Hepatocyte (in vitro differentiated cells): ENCODE data around the gene COL19A1.

ENCODE experiments used
- EZH2 ChIP-seq: fragments of 200-600 bp; sonication (generic); IDR thresholded peaks from 2 replicates; pipeline ENCODE4 v1.6.1; 2016; ENCODE audit warnings: antibody characterized with exemption, mild to moderate bottlenecking, borderline replicate concordance
- EZH2phosphoT487 ChIP-seq: fragments of 200-600 bp; sonication (generic); IDR thresholded peaks from one replicate; pipeline ENCODE4 v1.6.1; 2018; ENCODE audit warnings: antibody characterized with exemption, mild to moderate bottlenecking, low read depth, moderate library complexity; ENCODE audit not compliant: unreplicated experiment, severe bottlenecking
- TF ChIP-seq, protein P1 (sequence below): fragments of 200-600 bp; sonication (generic); IDR thresholded peaks from 2 replicates; pipeline ENCODE4 v1.5.1; 2016; ENCODE audit warnings: antibody characterized with exemption, mild to moderate bottlenecking; ENCODE audit not compliant: poor library complexity

DNA sequence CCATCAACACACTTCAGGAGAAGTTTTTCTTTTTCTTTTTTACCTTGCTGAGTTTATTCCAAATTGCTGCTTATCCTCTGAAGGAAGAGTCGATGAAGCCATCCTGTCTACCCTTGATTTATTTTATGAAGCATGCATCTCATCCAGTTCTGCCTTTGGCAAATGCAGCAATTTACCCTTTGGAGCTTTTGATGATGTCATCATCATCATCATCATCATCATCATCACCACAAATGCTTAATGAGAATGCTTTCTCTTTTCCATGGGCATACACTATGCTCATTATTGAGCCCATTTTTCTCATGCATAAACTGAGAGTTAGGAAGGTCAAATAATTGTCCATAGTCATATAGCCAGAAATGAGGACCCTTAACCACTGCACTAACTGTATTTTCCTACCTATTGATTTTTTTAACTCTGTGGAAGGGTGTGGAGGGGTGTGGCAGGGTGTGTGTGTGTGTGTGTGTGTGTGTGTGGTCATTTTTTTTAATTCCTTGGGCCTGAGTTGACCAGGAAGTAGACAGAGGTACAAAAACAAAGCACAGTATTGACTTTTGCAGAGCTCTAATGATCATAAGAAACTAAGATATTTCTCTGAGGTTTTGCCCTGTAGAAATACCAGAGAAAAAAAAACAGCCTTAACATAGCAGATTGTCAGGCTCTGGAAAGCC is 353.7 kb downstream of the COL19A1 start:
- TF ChIP-seq, protein P1, sequence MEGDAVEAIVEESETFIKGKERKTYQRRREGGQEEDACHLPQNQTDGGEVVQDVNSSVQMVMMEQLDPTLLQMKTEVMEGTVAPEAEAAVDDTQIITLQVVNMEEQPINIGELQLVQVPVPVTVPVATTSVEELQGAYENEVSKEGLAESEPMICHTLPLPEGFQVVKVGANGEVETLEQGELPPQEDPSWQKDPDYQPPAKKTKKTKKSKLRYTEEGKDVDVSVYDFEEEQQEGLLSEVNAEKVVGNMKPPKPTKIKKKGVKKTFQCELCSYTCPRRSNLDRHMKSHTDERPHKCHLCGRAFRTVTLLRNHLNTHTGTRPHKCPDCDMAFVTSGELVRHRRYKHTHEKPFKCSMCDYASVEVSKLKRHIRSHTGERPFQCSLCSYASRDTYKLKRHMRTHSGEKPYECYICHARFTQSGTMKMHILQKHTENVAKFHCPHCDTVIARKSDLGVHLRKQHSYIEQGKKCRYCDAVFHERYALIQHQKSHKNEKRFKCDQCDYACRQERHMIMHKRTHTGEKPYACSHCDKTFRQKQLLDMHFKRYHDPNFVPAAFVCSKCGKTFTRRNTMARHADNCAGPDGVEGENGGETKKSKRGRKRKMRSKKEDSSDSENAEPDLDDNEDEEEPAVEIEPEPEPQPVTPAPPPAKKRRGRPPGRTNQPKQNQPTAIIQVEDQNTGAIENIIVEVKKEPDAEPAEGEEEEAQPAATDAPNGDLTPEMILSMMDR: no peak
- TF ChIP-seq EZH2 (no peak), EZH2phosphoT487 (no peak)
